Uterus (tissue), 2 donors: Measurements from ENCODE around the gene PGRMC2.

Experiments
- POLR2A ChIP-seq, 2 donors: fragments of 450-650 bp; IDR thresholded peaks; one replicate each; pipeline ENCODE4 v1.6.1; 2016; ENCODE audit warnings: antibody characterized with exemption in 2 of 2, mild to moderate bottlenecking in 1 of 2, moderate library complexity in 1 of 2
- TF ChIP-seq, protein P1 (sequence below), 4 experiments: fragments of 200-600 bp in 2 of 4; fragments of 450-650 bp in 2 of 4; sonication (generic) in 2 of 4; IDR thresholded peaks; one replicate each; pipeline ENCODE4 v1.5.1; 2016 to 2019; ENCODE audit warnings: antibody characterized with exemption in 4 of 4, mild to moderate bottlenecking in 2 of 4, moderate library complexity in 1 of 4

DNA sequence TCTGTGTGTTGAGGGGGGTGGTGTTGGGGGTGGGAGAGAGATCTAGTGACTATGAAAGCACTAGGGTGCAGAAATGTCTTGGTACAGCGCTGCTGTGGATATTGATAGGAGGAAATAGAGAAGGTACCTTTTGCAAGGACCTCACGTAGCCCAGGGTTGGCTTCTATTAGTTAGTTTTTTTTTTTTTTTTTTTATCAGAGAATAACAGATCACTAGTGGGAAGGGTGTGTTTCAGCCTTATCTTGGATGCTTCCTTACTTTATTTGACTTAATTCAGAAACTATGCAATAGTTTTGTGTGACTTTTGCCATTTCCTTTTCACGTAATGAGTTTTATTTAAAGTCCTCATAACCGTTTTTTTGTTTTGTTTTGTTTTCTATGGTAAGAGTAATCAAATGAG lies 16.4 kb upstream of the PGRMC2 start:
- TF ChIP-seq, protein P1, sequence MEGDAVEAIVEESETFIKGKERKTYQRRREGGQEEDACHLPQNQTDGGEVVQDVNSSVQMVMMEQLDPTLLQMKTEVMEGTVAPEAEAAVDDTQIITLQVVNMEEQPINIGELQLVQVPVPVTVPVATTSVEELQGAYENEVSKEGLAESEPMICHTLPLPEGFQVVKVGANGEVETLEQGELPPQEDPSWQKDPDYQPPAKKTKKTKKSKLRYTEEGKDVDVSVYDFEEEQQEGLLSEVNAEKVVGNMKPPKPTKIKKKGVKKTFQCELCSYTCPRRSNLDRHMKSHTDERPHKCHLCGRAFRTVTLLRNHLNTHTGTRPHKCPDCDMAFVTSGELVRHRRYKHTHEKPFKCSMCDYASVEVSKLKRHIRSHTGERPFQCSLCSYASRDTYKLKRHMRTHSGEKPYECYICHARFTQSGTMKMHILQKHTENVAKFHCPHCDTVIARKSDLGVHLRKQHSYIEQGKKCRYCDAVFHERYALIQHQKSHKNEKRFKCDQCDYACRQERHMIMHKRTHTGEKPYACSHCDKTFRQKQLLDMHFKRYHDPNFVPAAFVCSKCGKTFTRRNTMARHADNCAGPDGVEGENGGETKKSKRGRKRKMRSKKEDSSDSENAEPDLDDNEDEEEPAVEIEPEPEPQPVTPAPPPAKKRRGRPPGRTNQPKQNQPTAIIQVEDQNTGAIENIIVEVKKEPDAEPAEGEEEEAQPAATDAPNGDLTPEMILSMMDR (IDR thresholded peaks at IDR 0.05), result no peak
- TF ChIP-seq POLR2A (IDR thresholded peaks at IDR 0.05), result no peak
